ENCODE results near the gene FAM187B. TPM values are rescaled to one million over a fixed set of nuclear protein-coding genes. Genes with fewer than 3 reads are reported as not detected.

FAM187B gene
- total and polyA plus RNA-seq, 4 donors: 0.20 to 0.28 TPM; not detected in 2

DNA sequence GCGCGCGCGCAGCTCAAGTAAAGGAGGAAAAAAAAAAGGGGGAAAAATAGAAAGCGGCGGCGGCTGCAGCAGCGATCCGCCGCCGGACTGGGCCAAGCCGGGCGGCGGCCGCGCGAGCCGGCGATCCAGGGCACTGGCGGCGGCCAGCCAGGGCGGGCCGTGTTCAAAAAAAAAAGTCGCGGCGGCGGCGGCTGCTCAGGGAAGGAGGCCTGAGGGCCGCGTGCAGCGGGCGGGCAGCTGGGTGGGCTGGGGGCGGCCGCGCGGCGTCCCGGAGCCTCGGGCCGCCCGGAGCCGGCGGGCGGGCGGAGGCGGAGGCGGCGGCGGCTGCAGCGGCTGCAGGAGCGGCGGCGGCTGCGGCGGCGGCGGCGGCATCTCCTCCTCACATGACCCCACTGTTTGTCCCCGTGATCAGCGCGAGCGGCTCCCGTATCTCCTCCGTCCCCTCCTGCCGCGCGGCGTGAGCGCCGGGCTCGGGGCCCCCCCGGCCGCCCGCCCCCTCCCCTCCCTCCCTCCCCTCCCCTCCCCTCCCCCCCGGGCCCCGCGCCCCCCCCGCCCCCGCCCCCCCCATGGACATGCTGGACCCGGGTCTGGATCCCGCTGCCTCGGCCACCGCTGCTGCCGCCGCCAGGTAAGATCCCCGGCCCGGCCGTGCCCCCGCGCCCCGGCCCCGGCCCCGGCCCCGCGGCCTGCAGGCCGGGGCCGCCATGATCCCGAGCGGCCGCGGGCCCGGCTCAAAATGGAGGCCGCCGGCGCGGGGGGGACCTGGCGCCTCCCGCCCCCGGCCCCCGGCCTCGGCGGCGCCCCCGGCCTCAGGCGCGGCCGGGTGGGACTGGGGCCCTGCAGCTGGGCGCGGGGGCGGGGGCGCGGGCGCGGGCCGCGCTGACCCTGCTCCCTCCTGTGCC is 40.2 kb upstream of the FAM187B start, which contains the start of gene USF2:
Gene USF2 (plus strand): TSS at position 427 of the 902 bp plus-strand sequence. CDS start 140 bp downstream, at position 567.
- DNase-seq (peak; percentile 77 to 84 (median 79)), ATAC-seq (ENCODE audit: insufficient read depth, low FRiP score) (no peak)
- H3K4me1 ChIP-seq (ENCODE audit: control insufficient read depth in 5 of 5, insufficient read depth in 5 of 5, low read length in 5 of 5): peaks cover 0 to 19% (median 8%) of the 10 kb centered on the region in 5 donors
- WGBS, 2 donors: 0 to 1% methylated on average over 11 to 113 of the region's 126 CpGs
- H3K27ac ChIP-seq (ENCODE audit: low read depth in 1 of 2, low read length in 1 of 2): peak within 1 kb of the TSS; percentile 93 to 97
- peak within 1 kb of the TSS; percentile 74 for H3K4me3 ChIP-seq
- H3K9me3 ChIP-seq (ENCODE audit: control insufficient read depth in 4 of 4, insufficient read depth in 3 of 4, low read length in 3 of 4): no peaks in the 10 kb centered on the region
- peak within 1 kb of the TSS in 1 of 2 donors; percentile 78 for H3K9ac ChIP-seq (ENCODE audit: insufficient read depth in 1 of 2, low read length in 2 of 2)
- TF ChIP-seq, protein P1, sequence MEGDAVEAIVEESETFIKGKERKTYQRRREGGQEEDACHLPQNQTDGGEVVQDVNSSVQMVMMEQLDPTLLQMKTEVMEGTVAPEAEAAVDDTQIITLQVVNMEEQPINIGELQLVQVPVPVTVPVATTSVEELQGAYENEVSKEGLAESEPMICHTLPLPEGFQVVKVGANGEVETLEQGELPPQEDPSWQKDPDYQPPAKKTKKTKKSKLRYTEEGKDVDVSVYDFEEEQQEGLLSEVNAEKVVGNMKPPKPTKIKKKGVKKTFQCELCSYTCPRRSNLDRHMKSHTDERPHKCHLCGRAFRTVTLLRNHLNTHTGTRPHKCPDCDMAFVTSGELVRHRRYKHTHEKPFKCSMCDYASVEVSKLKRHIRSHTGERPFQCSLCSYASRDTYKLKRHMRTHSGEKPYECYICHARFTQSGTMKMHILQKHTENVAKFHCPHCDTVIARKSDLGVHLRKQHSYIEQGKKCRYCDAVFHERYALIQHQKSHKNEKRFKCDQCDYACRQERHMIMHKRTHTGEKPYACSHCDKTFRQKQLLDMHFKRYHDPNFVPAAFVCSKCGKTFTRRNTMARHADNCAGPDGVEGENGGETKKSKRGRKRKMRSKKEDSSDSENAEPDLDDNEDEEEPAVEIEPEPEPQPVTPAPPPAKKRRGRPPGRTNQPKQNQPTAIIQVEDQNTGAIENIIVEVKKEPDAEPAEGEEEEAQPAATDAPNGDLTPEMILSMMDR (IDR thresholded peaks at IDR 0.05; ENCODE audit: control extremely low read depth, extremely low read depth): no peak
- H3K36me3 ChIP-seq (ENCODE audit: control insufficient read depth in 4 of 4, insufficient read depth in 4 of 4, low read length in 4 of 4): peaks cover 2 to 33% (median 22%) of the 10 kb centered on the region in 4 donors
- H3K27me3 ChIP-seq (ENCODE audit: control insufficient read depth in 3 of 3, insufficient read depth in 3 of 3, low read length in 2 of 3): no peaks in the 10 kb centered on the region

DNA sequence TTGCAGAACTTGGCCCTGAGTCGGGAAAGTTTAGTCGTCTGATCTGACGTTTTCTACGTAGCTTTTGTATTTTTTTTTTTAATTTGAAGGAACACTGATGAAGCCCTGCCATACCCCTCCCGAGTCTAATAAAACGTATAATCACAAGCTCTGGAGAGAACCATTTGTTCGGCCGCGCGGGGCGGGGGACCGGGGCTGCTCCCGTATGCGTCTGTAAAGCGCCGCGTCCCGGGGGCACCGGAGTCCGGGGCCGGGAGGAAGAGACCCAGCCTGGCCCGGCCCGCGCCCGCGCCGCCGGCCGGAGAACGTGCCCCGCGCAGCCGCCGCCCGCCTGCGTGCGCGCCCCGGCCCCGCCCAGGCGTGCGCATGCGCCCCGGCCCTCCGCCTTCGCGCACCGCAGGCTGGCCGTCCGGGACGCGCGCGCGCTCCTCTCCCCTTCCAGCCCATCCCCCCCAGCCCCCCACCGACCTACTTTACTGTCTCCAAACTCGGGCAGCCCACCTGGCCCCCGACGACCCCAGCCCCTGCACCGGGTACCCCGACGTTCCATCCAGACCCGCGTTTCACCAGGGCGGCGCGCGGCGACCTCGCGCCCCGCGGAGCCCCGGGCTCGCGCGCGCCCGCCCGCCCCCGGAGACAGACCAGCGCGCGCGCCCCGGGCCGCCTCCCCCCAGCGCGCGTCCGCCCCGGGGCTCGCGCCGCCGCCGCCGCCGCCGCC is 39.4 kb upstream of the FAM187B start:
- 0 to 1% methylated on average over 28 to 100 of the region's 100 CpGs for WGBS, 2 donors
- TF ChIP-seq, protein P1 (IDR thresholded peaks at IDR 0.05; ENCODE audit: control extremely low read depth, extremely low read depth): no peak
- H3K36me3 ChIP-seq (ENCODE audit: control insufficient read depth in 4 of 4, insufficient read depth in 4 of 4, low read length in 4 of 4): peaks cover 2 to 31% (median 21%) of the 10 kb centered on the region in 4 donors
- no peaks in the 10 kb centered on the region for H3K9me3 ChIP-seq (ENCODE audit: control insufficient read depth in 4 of 4, insufficient read depth in 3 of 4, low read length in 3 of 4)
- peak overlapping the region in 1 of 2 donors; percentile 78 for H3K9ac ChIP-seq (ENCODE audit: insufficient read depth in 1 of 2, low read length in 2 of 2)
- H3K4me1 ChIP-seq (ENCODE audit: control insufficient read depth in 5 of 5, insufficient read depth in 5 of 5, low read length in 5 of 5): peaks cover 0 to 19% (median 8%) of the 10 kb centered on the region in 5 donors
- no peaks in the 10 kb centered on the region for H3K27me3 ChIP-seq (ENCODE audit: control insufficient read depth in 3 of 3, insufficient read depth in 3 of 3, low read length in 2 of 3)
- peak overlapping the region; percentile 74 for H3K4me3 ChIP-seq
- DNase-seq (peak; percentile 79 to 89 (median 81)), ATAC-seq (ENCODE audit: insufficient read depth, low FRiP score) (peak; percentile 74)
- peak overlapping the region; percentile 93 to 97 for H3K27ac ChIP-seq (ENCODE audit: low read depth in 1 of 2, low read length in 1 of 2)

DNA sequence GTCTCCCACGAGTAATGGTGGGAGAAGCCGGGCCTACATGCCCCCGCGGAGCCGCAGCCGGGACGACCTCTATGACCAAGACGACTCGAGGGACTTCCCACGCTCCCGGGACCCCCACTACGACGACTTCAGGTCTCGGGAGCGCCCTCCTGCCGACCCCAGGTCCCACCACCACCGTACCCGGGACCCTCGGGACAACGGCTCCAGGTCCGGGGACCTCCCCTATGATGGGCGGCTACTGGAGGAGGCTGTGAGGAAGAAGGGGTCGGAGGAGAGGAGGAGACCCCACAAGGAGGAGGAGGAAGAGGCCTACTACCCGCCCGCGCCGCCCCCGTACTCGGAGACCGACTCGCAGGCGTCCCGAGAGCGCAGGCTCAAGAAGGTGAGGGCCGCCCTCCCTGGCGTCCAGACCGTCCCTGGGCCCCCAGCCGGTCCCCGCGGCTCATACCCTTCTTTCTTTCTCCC is 38.8 kb upstream of the FAM187B start:
- Histone ChIP-seq H3K9ac (ENCODE audit: insufficient read depth in 1 of 2, low read length in 2 of 2) (peak overlapping the region; percentile 3 to 78), H3K4me1 (ENCODE audit: control insufficient read depth in 5 of 5, insufficient read depth in 5 of 5, low read length in 5 of 5) (peaks cover 0 to 19% (median 8%) of the 10 kb centered on the region in 5 donors), H3K9me3 (ENCODE audit: control insufficient read depth in 4 of 4, insufficient read depth in 3 of 4, low read length in 3 of 4) (no peaks in the 10 kb centered on the region), H3K4me3 (peak overlapping the region; percentile 74), H3K27me3 (ENCODE audit: control insufficient read depth in 3 of 3, insufficient read depth in 3 of 3, low read length in 2 of 3) (no peaks in the 10 kb centered on the region), H3K27ac (ENCODE audit: low read depth in 1 of 2, low read length in 1 of 2) (peak overlapping the region; percentile 93 to 97), H3K36me3 (ENCODE audit: control insufficient read depth in 4 of 4, insufficient read depth in 4 of 4, low read length in 4 of 4) (peaks cover 2 to 25% (median 21%) of the 10 kb centered on the region in 4 donors)
- TF ChIP-seq, protein P1 (IDR thresholded peaks at IDR 0.05; ENCODE audit: control extremely low read depth, extremely low read depth): no peak
- no peak for ATAC-seq (ENCODE audit: insufficient read depth, low FRiP score)
- 1 to 3% methylated on average over 38 to 40 of the region's 40 CpGs for WGBS, 2 donors
- peak in 1 of 3 donors; percentile 59 for DNase-seq

All from lung (tissue), 12 donors.